Amniotic epithelial cell (primary cell): ENCODE measurements around the gene LRATD1.

Experiments used
- DNase-seq: peaks from one replicate; pipeline ENCODE4 v3.0.0-alpha.2; 2010; ENCODE audit warnings: low read depth

Gene LRATD1

GRCh38 chr2:14633461-14634181 is 1.1 kb downstream of the LRATD1 start:
- no peak for DNase-seq

- DNase-seq = no peak
These were observed 1.6 kb downstream of the LRATD1 start for GRCh38 chr2:14634182-14634488.

DNA sequence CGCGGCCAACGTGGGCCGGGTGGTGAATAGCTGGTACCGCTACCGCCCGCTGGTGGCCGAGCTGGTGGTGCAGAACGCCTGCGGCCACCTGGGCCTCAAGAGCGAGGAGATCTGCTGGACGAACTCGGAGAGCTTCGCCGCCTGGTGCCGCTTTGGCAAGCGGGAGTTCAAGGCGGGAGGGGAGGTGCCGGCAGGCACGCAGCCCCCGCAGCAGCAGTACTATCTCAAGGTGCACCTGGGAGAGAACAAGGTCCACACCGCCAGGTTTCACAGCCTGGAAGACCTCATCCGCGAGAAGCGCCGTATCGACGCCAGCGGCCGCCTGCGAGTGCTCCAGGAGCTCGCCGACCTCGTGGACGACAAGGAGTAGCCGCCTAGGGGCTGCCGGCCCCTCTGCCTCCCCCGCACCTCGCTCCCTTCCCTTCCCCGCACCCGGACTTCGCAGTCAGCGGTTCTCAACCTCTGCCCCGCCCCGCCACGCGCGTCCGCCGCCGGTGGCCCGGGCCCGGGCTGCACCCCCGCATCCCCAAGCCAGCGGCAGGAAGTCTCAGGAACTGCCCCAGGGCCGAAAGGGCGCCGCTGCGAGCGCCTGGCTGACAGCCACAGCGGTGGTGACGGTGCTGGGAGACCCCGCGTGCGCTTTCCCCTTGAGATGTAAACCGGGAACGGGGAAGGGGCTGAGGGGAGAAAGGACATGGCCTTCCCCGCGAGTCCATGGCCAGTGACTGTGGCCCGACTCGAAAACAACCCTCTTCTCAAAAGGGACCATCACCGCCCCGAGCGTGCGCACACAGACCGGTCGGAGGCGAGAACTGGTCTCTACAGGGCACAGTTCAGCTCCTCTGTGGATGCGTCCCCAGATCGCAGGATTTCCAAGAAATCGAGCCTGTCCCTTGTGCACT is 2.2 kb downstream of the LRATD1 start:
- peak; percentile 36 for DNase-seq

DNA sequence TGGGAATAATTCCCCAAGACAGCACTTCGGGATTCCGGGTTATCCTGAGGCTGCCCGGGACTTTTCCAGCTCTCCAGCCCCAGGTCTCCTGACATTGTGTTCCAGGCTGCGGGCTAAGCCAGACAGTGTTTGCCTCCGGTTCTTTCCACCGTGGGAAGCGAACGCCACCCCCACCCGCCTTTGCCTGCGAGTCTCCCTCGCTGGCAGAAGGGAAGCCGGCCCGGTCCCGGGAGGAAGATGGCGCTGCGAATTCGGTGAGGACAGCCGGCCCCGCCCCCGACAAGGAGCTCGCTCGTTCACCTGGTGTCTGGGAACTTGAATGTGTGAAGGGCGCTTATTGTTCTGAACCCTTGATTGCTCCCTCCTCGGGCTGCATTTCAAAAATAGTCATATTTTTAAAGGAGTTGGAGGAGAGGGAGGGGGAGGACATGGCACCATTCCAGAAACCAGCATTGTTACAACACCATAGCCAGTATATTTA is 2.9 kb downstream of the LRATD1 start:
- peak; percentile 34 for DNase-seq

- DNase-seq = no peak
These were observed 6.0 kb downstream of the LRATD1 start for GRCh38 chr2:14638488-14638887.

GRCh38 chr2:14641116-14641515 is 8.6 kb downstream of the LRATD1 start:
- no peak for DNase-seq

- DNase-seq = no peak
These were observed 10.0 kb downstream of the LRATD1 start for GRCh38 chr2:14642499-14642898.

- no peak for DNase-seq
These were observed 15.2 kb downstream of the LRATD1 start for GRCh38 chr2:14647714-14648113.

GRCh38 chr2:14650066-14650465 is 17.5 kb downstream of the LRATD1 start:
- DNase-seq = no peak

GRCh38 chr2:14654835-14655282 is 22.3 kb downstream of the LRATD1 start:
- no peak for DNase-seq

GRCh38 chr2:14656146-14656545 is 23.6 kb downstream of the LRATD1 start:
- no peak for DNase-seq

- DNase-seq = no peak
These were observed 28.6 kb downstream of the LRATD1 start for GRCh38 chr2:14661163-14661562.

- no peak for DNase-seq
These were observed 40.9 kb downstream of the LRATD1 start for GRCh38 chr2:14673351-14673875.

DNA sequence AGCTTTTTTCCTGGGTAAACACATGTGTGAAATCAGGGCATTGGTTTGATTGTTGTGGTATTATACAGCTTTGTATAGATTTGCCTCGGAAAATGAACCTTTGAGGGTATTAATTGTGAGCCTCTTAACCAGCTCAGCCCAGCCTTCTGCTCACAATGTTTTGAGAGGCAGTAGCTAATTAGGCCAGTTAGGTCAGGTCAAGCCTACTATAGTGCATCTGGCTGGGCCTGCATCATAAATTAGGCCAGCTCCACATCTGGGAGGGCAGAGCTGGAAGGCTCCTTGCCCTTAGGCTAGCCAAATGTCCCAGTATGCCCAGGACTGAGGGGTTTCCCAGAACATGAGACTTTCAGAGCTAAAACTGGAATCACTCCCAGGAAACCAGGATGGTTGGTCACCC is 43.0 kb downstream of the LRATD1 start:
- no peak for DNase-seq

- DNase-seq = no peak
These were observed 43.9 kb downstream of the LRATD1 start for GRCh38 chr2:14676371-14676770.

DNA sequence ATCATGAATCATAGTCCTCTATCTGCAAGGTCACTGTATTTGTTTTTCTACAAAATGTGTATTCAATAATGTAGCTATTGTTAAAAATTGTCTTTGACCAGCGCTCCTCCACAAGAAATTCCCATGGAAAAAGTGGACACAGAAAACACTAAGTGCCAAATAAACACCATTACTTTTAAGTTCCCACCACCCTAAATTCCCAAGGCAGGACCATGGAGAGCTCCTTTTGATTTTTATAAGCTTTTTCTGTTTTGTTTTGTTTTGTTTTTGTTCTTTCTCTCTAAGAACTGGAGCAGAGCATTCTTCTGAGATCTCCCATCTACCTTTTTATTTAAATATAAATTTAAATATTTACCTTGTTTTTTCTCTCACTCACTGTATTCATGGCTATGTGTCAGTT is 44.5 kb downstream of the LRATD1 start:
- no peak for DNase-seq

DNA sequence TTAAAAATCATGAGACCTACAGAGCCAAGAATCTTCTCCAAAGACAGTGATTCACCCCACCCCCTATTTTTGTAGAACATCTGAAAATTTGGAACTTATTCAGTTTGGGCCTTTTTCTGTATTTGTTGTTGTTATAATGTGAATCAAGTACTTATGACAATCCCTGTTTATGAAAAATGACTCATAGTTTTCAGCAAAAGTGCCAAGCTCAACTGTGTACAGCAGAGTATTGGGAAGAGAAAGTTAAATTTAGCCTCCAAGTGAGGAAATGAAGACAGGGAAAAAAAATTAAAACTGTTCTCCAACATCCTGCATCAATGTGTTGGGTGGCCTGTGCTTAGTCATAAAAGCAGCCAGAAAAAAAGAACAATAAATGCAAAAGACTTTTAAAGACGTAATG is 46.2 kb downstream of the LRATD1 start:
- DNase-seq = no peak

- no peak for DNase-seq
These were observed 49.1 kb downstream of the LRATD1 start for GRCh38 chr2:14681608-14682007.
